M059J (cell line): ENCODE measurements around the gene WNT8B. TPM values are rescaled to one million over a fixed set of nuclear protein-coding genes. Genes with fewer than 3 reads are reported as not detected.

Source experiments
- DNase-seq: peaks from one replicate; pipeline ENCODE4 v3.0.0-alpha.2; 2012; ENCODE audit warnings: low read depth
- total RNA-seq: library from RNA; depleted of rRNA; stranded (reverse); fragments of >200 nt; shearing (Covaris generic); gene quantifications from 2 replicates; pipeline ENCODE4 v1.2.3, GENCODE V29; 2014; rRNA removed

The WNT8B gene
- total RNA-seq, 1 experiment from 2014 or later: not detected

DNA sequence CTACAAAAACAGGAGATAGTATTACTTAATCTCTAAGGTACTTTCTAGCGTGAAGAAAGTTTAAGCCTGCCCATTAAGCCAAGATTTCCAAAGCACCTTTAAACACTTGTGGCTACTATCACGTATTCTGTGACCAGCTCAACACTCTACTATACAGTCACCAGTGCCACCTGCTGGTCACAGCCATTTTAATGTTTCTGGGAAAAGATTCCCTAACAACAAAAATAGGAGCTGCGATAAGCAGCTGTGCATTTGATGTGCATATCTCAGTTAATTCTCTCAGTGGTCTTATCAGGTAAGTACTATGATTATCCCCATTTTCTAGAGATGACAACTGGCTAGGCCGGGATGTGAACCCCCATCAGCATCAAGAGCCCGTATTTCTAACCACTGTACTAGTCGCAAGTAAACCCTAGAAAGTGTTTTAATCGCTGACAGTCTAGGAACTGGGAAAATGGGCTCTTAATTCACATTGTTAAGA is 56.0 kb downstream of the WNT8B start:
- peak; percentile 73 for DNase-seq

DNA sequence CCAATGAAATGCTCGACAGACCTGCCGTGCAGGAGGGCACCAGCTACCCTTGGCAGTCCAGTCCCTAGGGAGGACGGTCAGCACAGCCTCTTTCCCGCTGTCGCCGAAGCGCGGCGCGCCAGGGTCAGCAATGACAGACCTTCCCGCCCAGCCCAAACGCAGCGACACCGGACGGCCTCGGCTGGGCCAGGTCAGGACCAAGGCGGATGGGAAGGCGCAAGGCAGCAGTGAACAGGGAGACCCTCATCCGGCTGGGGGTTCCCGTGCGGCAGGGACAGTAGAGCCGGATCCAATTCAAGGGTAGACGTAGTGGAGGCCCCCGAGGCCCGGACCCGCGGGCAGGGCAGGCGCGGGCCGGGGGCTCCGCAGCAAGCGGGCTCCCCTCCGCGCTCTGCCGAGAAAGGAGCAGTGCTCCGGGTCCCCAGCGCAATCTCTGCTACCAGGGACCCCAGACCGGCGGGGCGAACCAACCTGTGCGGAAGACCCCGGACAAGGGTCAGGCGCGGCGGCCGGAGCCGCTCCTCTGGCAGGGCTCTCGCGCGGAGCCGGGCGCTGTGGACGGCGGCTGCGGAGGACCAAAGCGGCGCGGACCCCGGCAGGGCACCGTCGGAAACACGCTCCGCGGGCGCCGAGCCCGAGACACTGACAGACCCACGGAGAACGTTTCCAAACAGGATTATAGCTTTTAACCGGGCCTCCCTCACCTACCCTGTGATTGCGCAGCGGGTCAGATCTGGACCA is 56.7 kb downstream of the WNT8B start, which contains the start of gene SEC31B:
Gene SEC31B, minus strand, starts transcription at position 551 of the 741 bp plus-strand sequence. CDS start 2,909 bp downstream, outside the sequence.
- peak; percentile 38 for DNase-seq

DNA sequence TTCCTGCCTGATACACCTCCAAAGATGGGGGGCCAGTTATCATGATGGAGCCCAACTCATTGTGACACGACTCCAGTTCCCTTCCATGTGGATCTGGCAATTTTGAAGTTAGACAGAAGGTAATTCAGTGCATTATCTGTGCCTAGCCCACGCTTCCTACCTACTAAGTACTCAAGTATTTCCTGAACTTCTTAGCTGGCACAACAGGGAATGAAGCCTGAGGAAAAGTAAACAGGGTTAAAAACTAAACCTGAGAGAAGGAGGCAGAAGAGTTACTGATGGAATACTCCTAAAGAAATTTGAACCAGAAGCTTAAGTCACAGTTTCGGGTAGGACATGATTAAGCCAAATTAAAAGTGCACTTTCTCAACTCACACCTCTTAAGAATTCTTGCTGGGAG is 58.0 kb downstream of the WNT8B start:
- peak; percentile 54 for DNase-seq

DNA sequence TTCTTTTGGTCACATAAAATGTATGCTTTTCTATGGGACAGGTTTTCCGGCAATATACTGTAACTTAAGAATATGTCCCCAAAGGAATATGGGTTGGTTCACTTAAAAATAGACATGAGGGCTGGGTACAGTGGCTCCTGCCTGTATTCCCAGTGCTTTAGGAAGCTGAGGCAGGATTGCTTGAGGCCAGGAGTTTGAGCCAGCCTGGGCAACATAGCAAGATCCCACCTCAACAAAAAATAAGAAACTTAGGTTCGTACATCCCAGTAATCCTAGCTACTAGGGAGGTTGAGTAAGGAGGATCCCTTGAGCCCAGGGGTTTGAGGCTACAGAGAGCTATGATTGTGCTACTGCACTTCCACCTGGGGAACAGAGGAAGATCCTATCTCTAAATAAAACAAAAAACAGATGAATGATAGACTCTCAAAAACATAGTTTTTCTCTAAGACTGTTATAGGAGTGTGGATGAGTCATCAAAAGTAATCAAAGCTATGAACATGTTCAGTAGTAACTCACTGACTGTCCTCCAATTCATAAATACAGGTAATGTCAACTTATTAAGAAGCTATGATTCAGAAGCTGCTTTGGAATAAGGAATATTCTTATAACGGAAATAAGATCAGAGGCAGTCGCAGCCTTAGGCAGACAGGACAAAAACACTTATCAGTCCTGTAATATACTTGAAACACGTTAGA is 59.4 kb downstream of the WNT8B start:
- no peak for DNase-seq

DNA sequence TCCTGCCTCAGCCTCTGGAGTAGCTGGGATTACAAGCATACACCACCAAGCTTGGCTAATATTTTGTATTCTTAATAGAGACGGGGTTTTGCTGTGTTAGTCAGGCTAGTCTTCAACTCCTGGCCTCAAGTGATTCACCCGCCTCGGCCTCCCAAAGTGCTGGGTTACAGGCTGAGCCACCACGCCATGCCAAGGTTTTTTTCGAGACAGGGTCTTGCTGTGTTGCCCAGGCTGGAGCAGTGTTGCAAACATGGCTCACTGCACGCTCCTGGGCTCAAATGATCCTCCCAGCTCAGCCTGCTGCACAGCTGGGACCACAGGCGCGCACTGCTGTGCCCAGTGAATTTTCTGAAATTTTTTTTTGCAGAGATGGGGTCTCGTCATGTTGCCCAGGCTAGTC is 60.1 kb downstream of the WNT8B start:
- no peak for DNase-seq

DNA sequence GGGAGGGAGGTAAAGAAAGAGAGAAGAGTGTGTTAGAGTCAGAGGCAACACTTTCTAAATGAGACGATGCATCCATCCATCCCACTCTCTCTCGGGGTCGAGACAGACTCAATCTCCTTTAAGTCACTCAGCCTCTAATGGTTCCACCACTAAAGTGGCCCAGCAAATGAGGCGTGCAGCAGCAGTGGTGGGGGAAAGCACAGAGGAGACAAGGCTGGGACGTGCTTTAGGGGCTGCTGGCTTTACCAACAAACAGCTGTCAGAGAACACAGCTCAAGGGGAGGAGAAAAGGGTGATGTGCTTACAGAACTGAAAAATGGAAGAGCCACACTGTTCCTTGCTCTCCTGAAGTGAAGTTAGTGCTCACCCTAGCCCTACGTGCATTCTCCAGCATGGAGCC is 61.4 kb downstream of the WNT8B start:
- no peak for DNase-seq

DNA sequence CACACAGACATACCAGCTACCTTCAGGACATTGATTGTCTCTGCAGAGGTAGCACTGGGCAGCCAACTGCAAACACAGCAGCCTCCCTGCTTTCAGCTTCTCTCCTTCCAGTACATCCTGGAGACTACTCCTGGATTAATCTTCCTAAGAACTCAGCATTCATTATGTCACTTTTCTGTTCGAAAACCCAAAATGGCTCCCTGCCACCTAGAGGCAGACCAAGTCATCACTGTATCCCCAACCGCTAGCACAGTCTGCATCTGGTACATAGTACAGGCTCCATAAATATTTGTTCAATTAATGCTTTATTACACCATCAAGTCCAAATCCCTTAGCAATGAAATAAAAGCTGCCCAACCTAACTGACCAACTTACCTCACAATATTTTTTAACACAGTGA is 61.8 kb downstream of the WNT8B start:
- no peak for DNase-seq

DNA sequence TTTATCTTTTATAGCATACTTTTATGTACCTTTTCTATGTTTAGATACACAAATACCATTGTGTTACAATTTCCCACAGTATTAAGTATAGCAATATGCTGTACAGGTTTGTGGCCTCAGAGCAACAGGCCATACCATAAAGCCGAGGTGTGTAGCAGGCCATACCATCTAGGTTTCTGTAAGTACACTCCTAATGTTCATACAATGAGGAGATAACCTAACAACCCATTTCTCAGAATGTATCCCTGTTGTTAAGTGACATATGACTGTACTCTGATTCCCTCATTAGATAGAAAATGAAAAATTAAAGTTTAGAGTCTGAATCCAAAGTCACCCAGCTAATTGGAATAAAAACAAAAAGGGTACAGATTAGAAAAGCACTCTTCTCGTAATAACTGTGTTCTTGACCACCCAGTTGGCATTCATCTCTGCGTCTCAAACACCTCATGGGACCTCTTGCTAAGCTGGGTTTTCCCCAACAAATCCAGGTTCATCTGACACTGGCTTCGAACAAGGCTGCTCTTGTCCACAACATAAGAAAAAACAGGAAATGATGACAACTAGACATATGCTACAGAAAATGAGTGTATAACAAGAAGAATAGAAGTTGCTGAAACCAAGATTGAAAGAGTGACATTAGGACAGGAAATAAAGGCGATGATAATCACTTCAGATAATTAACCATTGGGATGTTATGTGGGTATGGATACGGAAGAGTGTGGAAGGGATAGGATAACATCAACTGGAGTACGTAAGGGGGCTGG is 65.5 kb downstream of the WNT8B start:
- DNase-seq: no peak

DNA sequence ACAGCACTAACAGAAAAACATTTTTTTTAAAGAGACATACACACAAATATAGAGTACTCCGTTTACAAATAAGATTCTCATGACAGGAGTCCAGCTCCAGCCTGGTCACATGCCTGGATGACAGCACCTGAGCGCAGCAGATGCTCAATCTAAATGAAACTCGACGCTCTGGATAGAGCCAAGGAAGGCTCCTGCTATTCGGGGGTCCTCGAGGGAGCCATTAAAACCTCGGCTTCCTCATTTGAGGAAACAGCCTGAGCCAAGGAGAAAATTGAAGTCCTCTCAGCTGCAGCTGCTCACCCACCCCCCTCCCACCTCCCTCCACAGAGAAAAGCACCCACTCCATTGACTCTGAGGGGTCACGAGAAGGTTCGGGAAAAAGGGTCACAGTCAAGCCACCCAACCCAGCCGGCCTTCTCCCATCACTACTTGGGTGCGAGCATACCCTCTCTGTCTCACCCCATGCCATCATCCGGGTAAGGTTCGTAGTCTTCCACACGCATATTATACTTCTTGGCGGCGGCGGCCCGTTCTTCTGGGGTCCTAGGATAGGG is 66.2 kb downstream of the WNT8B start:
- DNase-seq: no peak

DNA sequence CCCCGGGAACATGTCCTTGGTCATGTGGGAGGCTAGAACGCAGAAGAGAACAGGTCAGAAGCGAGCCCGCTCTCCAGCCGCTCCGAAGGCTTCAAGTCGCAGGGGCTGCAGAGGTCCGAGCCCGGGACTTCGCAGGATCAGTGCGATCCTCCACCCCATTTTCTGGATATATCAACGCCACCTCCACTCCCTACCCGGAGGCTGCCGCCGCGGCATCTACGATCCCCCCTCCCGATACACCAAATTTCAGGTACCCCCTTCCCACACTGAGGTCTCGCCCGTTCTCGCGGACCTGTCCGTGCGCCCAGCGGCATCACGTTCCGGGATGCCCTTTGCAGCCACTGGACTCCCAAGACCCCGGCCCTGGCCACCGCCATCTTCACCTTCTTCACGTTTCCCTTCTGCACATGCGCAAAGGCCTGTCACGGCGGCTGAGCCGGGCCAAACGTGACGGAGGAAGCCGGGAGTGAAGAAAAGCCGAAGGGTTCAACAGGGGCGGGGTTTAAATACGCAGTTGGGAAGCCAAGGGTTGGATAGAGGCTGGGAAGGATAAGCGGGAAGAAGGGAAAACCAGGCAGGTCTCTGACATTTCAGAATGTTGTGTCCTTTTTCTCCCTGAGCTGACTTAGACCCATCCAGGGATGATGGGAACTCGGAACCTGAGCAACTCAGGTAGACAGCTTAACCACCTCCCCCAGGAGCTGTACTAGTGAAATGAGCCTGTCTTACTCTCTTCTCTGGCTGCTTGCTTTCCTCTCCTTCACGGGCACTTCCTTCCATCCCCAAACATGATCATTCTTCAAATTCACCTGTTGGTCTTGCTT is 66.9 kb downstream of the WNT8B start, which contains the start of gene NDUFB8:
Gene NDUFB8, minus strand, starts transcription at position 397 of the 824 bp plus-strand sequence. Its CDS starts 20 bp downstream, at position 377.
- peak; percentile 83 for DNase-seq

DNA sequence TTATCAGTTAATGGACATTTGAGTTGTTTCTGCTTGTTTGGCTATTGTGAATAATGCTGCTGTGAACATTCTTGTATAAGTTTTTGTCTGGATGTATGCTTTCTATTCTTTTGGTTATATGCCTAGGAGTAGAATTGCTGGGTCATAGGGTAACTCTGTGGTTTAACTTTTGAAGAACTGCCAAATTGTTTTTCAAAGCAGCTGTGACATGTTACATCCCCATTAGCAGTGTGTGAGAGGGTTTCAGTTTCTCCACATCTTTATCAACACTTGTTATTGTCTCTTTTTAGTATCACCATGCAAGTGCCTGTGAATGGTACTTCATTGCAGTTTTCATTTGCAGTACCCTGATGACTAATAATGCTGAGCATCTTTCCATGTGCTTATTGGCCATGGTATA is 69.0 kb downstream of the WNT8B start:
- DNase-seq: peak; percentile 13

Other genes with a start within 250 kb of the WNT8B start
- 19.6 and 28.8 TPM in 2 replicates for gene CHUK, start 233.4 kb upstream of the WNT8B start, total RNA-seq
- gene CWF19L1, start 195.4 kb upstream of the WNT8B start, total RNA-seq: 26.7 and 37.8 TPM in 2 replicates
- gene BLOC1S2, start 176.3 kb upstream of the WNT8B start, total RNA-seq: 45.6 and 58.3 TPM in 2 replicates
- gene PKD2L1, start 132.8 kb upstream of the WNT8B start, total RNA-seq: not detected in 2 replicates
- 216 and 263 TPM in 2 replicates for gene SCD, start 115.8 kb upstream of the WNT8B start, total RNA-seq
- gene SEC31B, start 56.9 kb downstream of the WNT8B start, total RNA-seq: 0.34 and 1.0 TPM in 2 replicates
- gene NDUFB8, start 66.9 kb downstream of the WNT8B start, total RNA-seq: 184 and 205 TPM in 2 replicates
- gene HIF1AN, start 72.9 kb downstream of the WNT8B start, total RNA-seq: 5.4 and 8.0 TPM in 2 replicates